ENCODE data around the gene PACSIN2.

GRCh38 chr22:43018615-43019014, 3.7 kb upstream of the PACSIN2 start:
- TF ChIP-seq, protein P1, sequence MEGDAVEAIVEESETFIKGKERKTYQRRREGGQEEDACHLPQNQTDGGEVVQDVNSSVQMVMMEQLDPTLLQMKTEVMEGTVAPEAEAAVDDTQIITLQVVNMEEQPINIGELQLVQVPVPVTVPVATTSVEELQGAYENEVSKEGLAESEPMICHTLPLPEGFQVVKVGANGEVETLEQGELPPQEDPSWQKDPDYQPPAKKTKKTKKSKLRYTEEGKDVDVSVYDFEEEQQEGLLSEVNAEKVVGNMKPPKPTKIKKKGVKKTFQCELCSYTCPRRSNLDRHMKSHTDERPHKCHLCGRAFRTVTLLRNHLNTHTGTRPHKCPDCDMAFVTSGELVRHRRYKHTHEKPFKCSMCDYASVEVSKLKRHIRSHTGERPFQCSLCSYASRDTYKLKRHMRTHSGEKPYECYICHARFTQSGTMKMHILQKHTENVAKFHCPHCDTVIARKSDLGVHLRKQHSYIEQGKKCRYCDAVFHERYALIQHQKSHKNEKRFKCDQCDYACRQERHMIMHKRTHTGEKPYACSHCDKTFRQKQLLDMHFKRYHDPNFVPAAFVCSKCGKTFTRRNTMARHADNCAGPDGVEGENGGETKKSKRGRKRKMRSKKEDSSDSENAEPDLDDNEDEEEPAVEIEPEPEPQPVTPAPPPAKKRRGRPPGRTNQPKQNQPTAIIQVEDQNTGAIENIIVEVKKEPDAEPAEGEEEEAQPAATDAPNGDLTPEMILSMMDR (IDR thresholded peaks at IDR 0.05) = no peak
- no peak for TF ChIP-seq POLR2A (IDR thresholded peaks at IDR 0.05)
